ENCODE data around the gene IL13. TPM values are rescaled to one million over a fixed set of nuclear protein-coding genes. Genes with fewer than 3 reads are reported as not detected.

The IL13 gene
- 0.52 and 0.98 TPM in 2 replicates for total RNA-seq (2013; cell fraction: nucleolus; rRNA removed)
- 0.05 and 0.40 TPM in 2 replicates for total RNA-seq (2014; rRNA removed)
- total RNA-seq (2014; rRNA removed; fragmentation: Illumina TruSeq; extraction: Trizol): not detected in 2 replicates
- total RNA-seq (2021): not detected in 2 replicates
- 0.24 TPM for polyA plus RNA-seq (2011; ENCODE audit: low read depth)
- polyA plus RNA-seq (2011; rRNA removed): 0.11 and 0.13 TPM in 2 replicates
- polyA plus RNA-seq (2011; cell fraction: cytosol; rRNA removed): 0.12 and 0.27 TPM in 2 replicates
- 1.2 and 1.3 TPM in 2 replicates for polyA plus RNA-seq (2011; cell fraction: nucleus; rRNA removed)
- 0.35 and 0.58 TPM in 2 replicates for polyA plus RNA-seq (2012)
- 0.06 TPM in 1 of 2 replicates, not detected in the other for polyA plus RNA-seq (2014; fragmentation: Illumina TruSeq; extraction: Trizol)
- polyA plus RNA-seq (2014; fragmentation: Nextera tagmentation; extraction: Ambion mirVana): not detected
- 0.10 and 0.11 TPM in 2 replicates for polyA plus RNA-seq (2014; rRNA removed)
- polyA plus RNA-seq (2016; fragmentation: Nextera tagmentation; extraction: Ambion mirVana): not detected
- polyA minus RNA-seq (2011; rRNA and poly(A)+ RNA removed): 0.36 TPM in 1 of 2 replicates, not detected in the other
- not detected in 2 replicates for polyA minus RNA-seq (2011; cell fraction: cytosol; rRNA and poly(A)+ RNA removed)
- 0.77 and 0.85 TPM in 2 replicates for polyA minus RNA-seq (2011; cell fraction: nucleus; rRNA and poly(A)+ RNA removed)
- Bru-seq, nascent RNA: percentile 34 among the genes with signal in this experiment
- percentile 56 among the genes with signal in this experiment for BruChase-seq, experiment 1, labeled RNA remaining after a 6-hour chase
- BruChase-seq, experiment 2, labeled RNA remaining after a 2-hour chase: percentile 47 among the genes with signal in this experiment
- long read RNA-seq, experiment 1: 0 reads
- long read RNA-seq, experiment 2: 0 reads

GRCh38 chr5:132657676-132658380 lies at the start of gene IL13:
Gene IL13 (plus strand): TSS chr5:132658173. CDS start chr5:132658187, 14 bp downstream.
- Histone ChIP-seq H3K27me3 (replicated peaks in 1 of 2; ENCODE audit: control insufficient read depth in 2 of 2, insufficient read depth in 2 of 2, low read length in 1 of 2) (no peaks in the 10 kb centered on the region), H2AFZ (ENCODE audit: control insufficient read depth, low read depth, low read length) (no peak within 1 kb of the TSS), H3K27ac (ENCODE audit: control insufficient read depth, insufficient read depth) (no peak within 1 kb of the TSS), H3K36me3 (ENCODE audit: control insufficient read depth in 2 of 2, insufficient read depth in 2 of 2, low read length in 1 of 2) (no peaks in the 10 kb centered on the region), H3K9ac (ENCODE audit: control insufficient read depth, insufficient read depth, low read length) (no peak within 1 kb of the TSS), H3K79me2 (ENCODE audit: control insufficient read depth, insufficient read depth, low read length) (no peaks in the 10 kb centered on the region), H3K4me1 (ENCODE audit: control insufficient read depth, insufficient read depth, low read length) (peaks cover 55% of the 10 kb centered on the region), H3K9me3 (replicated peaks; ENCODE audit: control insufficient read depth, insufficient read depth, low read length) (no peaks in the 10 kb centered on the region), H4K20me1 (ENCODE audit: control insufficient read depth, insufficient read depth) (no peaks in the 10 kb centered on the region), H3K4me3 (no peak within 1 kb of the TSS), H3K4me2 (ENCODE audit: control insufficient read depth, insufficient read depth) (no peak within 1 kb of the TSS)
- no peak for ATAC-seq
- POLR2A ChIA-PET: interaction anchor here (6.1 to 10.8 kb wide), 2 partner anchors 17 kb away, joined by 53 to 118 read pairs; partner anchors contain the start of gene IL4
- RAD21 ChIA-PET (ENCODE audit: unreplicated experiment): interaction anchor here (1.0 to 9.2 kb wide), 6 partner anchors 17 to 451 kb away, joined by 3 to 113 read pairs (median 4); partner anchors contain the start of gene CCNI2
- in situ Hi-C loops (cut with MboI): no loop called here
- TF ChIP-seq TCF7 (IDR thresholded peaks at IDR 0.05; ENCODE audit: borderline replicate concordance) (no peak), YY1 (IDR thresholded peaks at IDR 0.05; ENCODE audit: low read depth, low read length) (no peak), EGR1 (IDR thresholded peaks at IDR 0.05; ENCODE audit: borderline replicate concordance in 1 of 2, low read depth in 2 of 2, low read length in 2 of 2) (no peak), RAD51 (IDR thresholded peaks at IDR 0.05) (no peak), MXI1 (IDR thresholded peaks at IDR 0.05; ENCODE audit: low read depth, low read length) (no peak), SMAD1 (IDR thresholded peaks at IDR 0.05; ENCODE audit: low read depth, partially characterized antibody) (no peak), MTA3 (IDR thresholded peaks at IDR 0.05; ENCODE audit: borderline replicate concordance, low read length) (no peak), RELA (IDR thresholded peaks at IDR 0.05; ENCODE audit: borderline replicate concordance, partially characterized antibody) (no peak), PRDM15 (CRISPR knock-in tag; IDR thresholded peaks at IDR 0.05) (no peak)
- BruUV-seq (replicated peaks): no TSS peak
- 97% methylated on average over 12 of the region's 12 CpGs for WGBS (ENCODE audit: insufficient coverage, insufficient replicate concordance, low lambda C conversion rate, missing lambda C conversion rate)
- intact Hi-C loops (cut with micrococcal nuclease; ENCODE audit: unreplicated experiment): no loop called here
- DNase-seq (ENCODE audit: low read depth, low spot score): no peak
- SMC1A ChIA-PET (ENCODE audit: uncharacterized antibody, unreplicated experiment): interaction anchor here (0.8 to 12.1 kb wide), 12 partner anchors 10 to 163 kb away, joined by 3 to 156 read pairs (median 4); partner anchors contain the start of gene IL4
- CTCF ChIA-PET: interaction anchor here (0.7 to 1.5 kb wide), 7 partner anchors 16 to 162 kb away, joined by 3 to 10 read pairs (median 3); no protein-coding TSS in a partner anchor
- FAIRE-seq: no peak

Measured in GM12878 (cell line).